ENCODE measurements around the gene UBL4A.

Gene UBL4A

GRCh38 chrX:154477891-154478477, 8.4 kb downstream of the UBL4A start:
- H3K9me3 ChIP-seq (ENCODE audit: low read length): no peaks in the 10 kb centered on the region
- H3K27me3 ChIP-seq (ENCODE audit: insufficient read depth, low read length): no peaks in the 10 kb centered on the region
- H2AFZ ChIP-seq (ENCODE audit: low read length): no peak overlapping the region
- TF ChIP-seq CTCF (IDR thresholded peaks at IDR 0.05; ENCODE audit: low read length): no peak
- no peak for TF ChIP-seq EZH2 (IDR thresholded peaks at IDR 0.05; ENCODE audit: borderline replicate concordance, low read length)
- no peaks in the 10 kb centered on the region for H3K36me3 ChIP-seq (ENCODE audit: insufficient read depth, low read length)
- H3K9me2 ChIP-seq (ENCODE audit: low read depth, low read length): no peaks in the 10 kb centered on the region
- H3K4me3 ChIP-seq (ENCODE audit: low read depth, low read length, poor library complexity, severe bottlenecking): peak overlapping the region; percentile 76
- H3K4me2 ChIP-seq (ENCODE audit: low read length): peak overlapping the region; percentile 86
- no peaks in the 10 kb centered on the region for H3F3A ChIP-seq (ENCODE audit: insufficient read depth, low read length)
- H3K79me2 ChIP-seq (ENCODE audit: insufficient read depth, low read length): no peaks in the 10 kb centered on the region
- no peak overlapping the region for H3K27ac ChIP-seq (ENCODE audit: low read depth, low read length, poor library complexity, severe bottlenecking)
- H3K4me1 ChIP-seq (ENCODE audit: insufficient read depth, low read length, severe bottlenecking): peaks cover 35% of the 10 kb centered on the region
- H4K20me1 ChIP-seq (ENCODE audit: insufficient read depth, low read length): no peaks in the 10 kb centered on the region
- peak overlapping the region; percentile 72 for H3K9ac ChIP-seq (ENCODE audit: low read length)

GRCh38 chrX:154476821-154477220, 9.6 kb downstream of the UBL4A start:
- H3K9me2 ChIP-seq (ENCODE audit: low read depth, low read length): no peaks in the 10 kb centered on the region
- peaks cover 23% of the 10 kb centered on the region for H3K4me1 ChIP-seq (ENCODE audit: insufficient read depth, low read length, severe bottlenecking)
- TF ChIP-seq EZH2 (IDR thresholded peaks at IDR 0.05; ENCODE audit: borderline replicate concordance, low read length): no peak
- TF ChIP-seq CTCF (IDR thresholded peaks at IDR 0.05; ENCODE audit: low read length): no peak
- H2AFZ ChIP-seq (ENCODE audit: low read length): no peak overlapping the region
- H3K27me3 ChIP-seq (ENCODE audit: insufficient read depth, low read length): no peaks in the 10 kb centered on the region
- no peak overlapping the region for H3K9ac ChIP-seq (ENCODE audit: low read length)
- H3K27ac ChIP-seq (ENCODE audit: low read depth, low read length, poor library complexity, severe bottlenecking): no peak overlapping the region
- H3K4me2 ChIP-seq (ENCODE audit: low read length): no peak overlapping the region
- H4K20me1 ChIP-seq (ENCODE audit: insufficient read depth, low read length): no peaks in the 10 kb centered on the region
- H3K36me3 ChIP-seq (ENCODE audit: insufficient read depth, low read length): no peaks in the 10 kb centered on the region
- H3K4me3 ChIP-seq (ENCODE audit: low read depth, low read length, poor library complexity, severe bottlenecking): no peak overlapping the region
- H3K9me3 ChIP-seq (ENCODE audit: low read length): no peaks in the 10 kb centered on the region
- no peaks in the 10 kb centered on the region for H3K79me2 ChIP-seq (ENCODE audit: insufficient read depth, low read length)
- no peaks in the 10 kb centered on the region for H3F3A ChIP-seq (ENCODE audit: insufficient read depth, low read length)

DNA sequence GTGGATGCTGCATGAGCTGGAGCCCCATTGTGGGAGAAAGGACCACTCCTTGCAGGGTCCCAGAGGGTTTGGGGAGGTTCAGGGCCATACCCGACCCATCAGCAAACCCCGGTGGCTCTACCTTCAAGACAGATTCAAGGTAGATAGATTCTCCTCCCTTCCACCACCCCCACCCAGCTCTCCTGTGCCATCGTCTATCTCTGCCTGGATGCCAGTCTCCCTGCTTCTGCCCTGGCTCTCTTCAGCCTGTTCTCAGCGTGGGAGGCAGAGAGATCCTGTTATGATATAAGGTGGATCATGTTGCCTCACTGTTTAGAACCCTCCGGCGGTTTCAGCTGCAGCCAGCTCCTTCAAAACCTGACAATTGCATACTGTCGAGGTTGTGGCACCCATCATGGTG, 12.7 kb downstream of the UBL4A start:
- Histone ChIP-seq H3K4me3 (ENCODE audit: low read depth, low read length, poor library complexity, severe bottlenecking) (no peak overlapping the region), H3K27me3 (ENCODE audit: insufficient read depth, low read length) (no peaks in the 10 kb centered on the region), H3K27ac (ENCODE audit: low read depth, low read length, poor library complexity, severe bottlenecking) (no peak overlapping the region)

More for the DNA sequence above, 12.7 kb downstream of the UBL4A start:
- Histone ChIP-seq H3K4me1 (ENCODE audit: insufficient read depth, low read length, severe bottlenecking) (peaks cover 6% of the 10 kb centered on the region), H3K9ac (ENCODE audit: low read length) (no peak overlapping the region), H4K20me1 (ENCODE audit: insufficient read depth, low read length) (no peaks in the 10 kb centered on the region), H3K4me2 (ENCODE audit: low read length) (no peak overlapping the region), H3K36me3 (ENCODE audit: insufficient read depth, low read length) (peaks cover 5% of the 10 kb centered on the region; the same call in 1 of the 2 replicates), H3K9me3 (ENCODE audit: low read length) (no peaks in the 10 kb centered on the region), H2AFZ (ENCODE audit: low read length) (no peak overlapping the region), H3K79me2 (ENCODE audit: insufficient read depth, low read length) (no peaks in the 10 kb centered on the region), H3K9me2 (ENCODE audit: low read depth, low read length) (no peaks in the 10 kb centered on the region), H3F3A (ENCODE audit: insufficient read depth, low read length) (no peaks in the 10 kb centered on the region)
- TF ChIP-seq EZH2 (IDR thresholded peaks at IDR 0.05; ENCODE audit: borderline replicate concordance, low read length): no peak
- TF ChIP-seq CTCF (IDR thresholded peaks at IDR 0.05; ENCODE audit: low read length): no peak

Measured in OCI-LY1 (cell line).